GM23338 (cell line): ENCODE measurements around the gene VTCN1. TPM values are rescaled to one million over a fixed set of nuclear protein-coding genes. Genes with fewer than 3 reads are reported as not detected.

ENCODE experiments used
- ATAC-seq: fragments of 200-7000 bp; cut with Tn5 transposase; 3 replicates; pipeline ENCODE4 v1.9.1; 2020
- DNase-seq: peaks from one replicate; pipeline ENCODE4 v3.0.0-alpha.2; 2015; ENCODE audit warnings: low spot score
- H2AFZ ChIP-seq: fragments of 200-600 bp; sonication (generic); 2 replicates; pipeline ENCODE4 v1.8.0; 2016; ENCODE audit warnings: antibody characterized with exemption, mild to moderate bottlenecking, moderate library complexity
- H3F3A ChIP-seq: fragments of 200-600 bp; sonication (generic); replicated peaks from 2 replicates; pipeline ENCODE4 v1.8.0; 2017; ENCODE audit warnings: antibody characterized with exemption, mixed run types, low read depth
- H3K27ac ChIP-seq: fragments of 200-600 bp; sonication (generic); 2 replicates; pipeline ENCODE4 v1.6.1; 2016; ENCODE audit warnings: low read depth
- H3K27me3 ChIP-seq: fragments of 200-600 bp; sonication (generic); 2 replicates; pipeline ENCODE4 v1.8.0; 2016; ENCODE audit warnings: mild to moderate bottlenecking, mixed run types, moderate library complexity; ENCODE audit not compliant: insufficient read depth
- H3K36me3 ChIP-seq: fragments of 200-600 bp; sonication (generic); 2 replicates; pipeline ENCODE4 v1.8.0; 2016; ENCODE audit warnings: mild to moderate bottlenecking; ENCODE audit not compliant: insufficient read depth
- H3K4me1 ChIP-seq: fragments of 200-600 bp; sonication (generic); 2 replicates; pipeline ENCODE4 v1.8.0; 2016; ENCODE audit warnings: mild to moderate bottlenecking, moderate library complexity; ENCODE audit not compliant: insufficient read depth
- H3K4me2 ChIP-seq: fragments of 200-600 bp; sonication (generic); 2 replicates; pipeline ENCODE4 v1.7.1; 2017; ENCODE audit warnings: mixed run types
- H3K4me3 ChIP-seq: fragments of 200-600 bp; sonication (generic); 2 replicates; pipeline ENCODE4 v1.6.1; 2016; ENCODE audit warnings: mixed run types
- H3K79me2 ChIP-seq: fragments of 200-600 bp; sonication (generic); replicated peaks from 2 replicates; pipeline ENCODE4 v1.8.0; 2017; ENCODE audit warnings: mild to moderate bottlenecking; ENCODE audit not compliant: insufficient read depth
- H3K9me2 ChIP-seq: fragments of 200-600 bp; sonication (generic); 2 replicates; pipeline ENCODE4 v1.8.0; 2017; ENCODE audit not compliant: insufficient read depth
- H4K20me1 ChIP-seq: fragments of 200-600 bp; sonication (generic); replicated peaks from 2 replicates; pipeline ENCODE4 v1.8.0; 2017; ENCODE audit warnings: mild to moderate bottlenecking; ENCODE audit not compliant: insufficient read depth
- H3K27ac Mint-ChIP-seq: 2 replicates; pipeline ENCODE4 v1.8.0; 2020; ENCODE audit warnings: inconsistent platforms, mild to moderate bottlenecking, moderate library complexity, mixed read lengths
- H3K27me3 Mint-ChIP-seq: 3 replicates; pipeline ENCODE4 v1.8.0; 2022; ENCODE audit warnings: low read depth, mild to moderate bottlenecking, moderate library complexity, mixed read lengths, inconsistent platforms; ENCODE audit not compliant: insufficient read depth, poor library complexity
- H3K36me3 Mint-ChIP-seq: 3 replicates; pipeline ENCODE4 v1.8.0; 2021; ENCODE audit warnings: low read depth, mild to moderate bottlenecking, inconsistent platforms, moderate library complexity, mixed read lengths
- H3K4me1 Mint-ChIP-seq: 3 replicates; pipeline ENCODE4 v1.8.0; 2020; ENCODE audit warnings: mild to moderate bottlenecking, inconsistent platforms, mixed read lengths
- H3K4me3 Mint-ChIP-seq: 3 replicates; pipeline ENCODE4 v1.8.0; 2021; ENCODE audit warnings: moderate library complexity, mild to moderate bottlenecking, inconsistent platforms, mixed read lengths
- H3K9me3 Mint-ChIP-seq: 3 replicates; pipeline ENCODE4 v1.8.0; 2020; ENCODE audit warnings: moderate library complexity, mild to moderate bottlenecking, inconsistent platforms, mixed read lengths
- CREB1 ChIP-seq: fragments of 250-450 bp; sonication (Bioruptor Pico); IDR thresholded peaks from 2 replicates; pipeline ENCODE4 v1.5.0; 2020; ENCODE audit warnings: low read depth, mild to moderate bottlenecking, moderate library complexity
- EZH2 ChIP-seq: fragments of 200-600 bp; sonication (generic); IDR thresholded peaks from one replicate; pipeline ENCODE4 v1.8.0; 2017; ENCODE audit warnings: antibody characterized with exemption, mild to moderate bottlenecking, low read depth; ENCODE audit not compliant: unreplicated experiment
- EZH2phosphoT487 ChIP-seq: fragments of 200-600 bp; sonication (generic); IDR thresholded peaks from one replicate; pipeline ENCODE4 v1.8.1; 2018; ENCODE audit warnings: antibody characterized with exemption; ENCODE audit not compliant: unreplicated experiment
- JUNB ChIP-seq: IDR thresholded peaks from one replicate; pipeline ENCODE4 v1.6.1; 2016; ENCODE audit warnings: antibody characterized with exemption; ENCODE audit not compliant: unreplicated experiment
- NANOG ChIP-seq: IDR thresholded peaks from 2 replicates; pipeline ENCODE4 v1.6.1; 2016; ENCODE audit warnings: antibody characterized with exemption, borderline replicate concordance
- POLR2AphosphoS5 ChIP-seq: IDR thresholded peaks from 2 replicates; pipeline ENCODE4 v1.6.1; 2016; ENCODE audit warnings: antibody characterized with exemption, low read depth
- STAT1 ChIP-seq: IDR thresholded peaks from one replicate; pipeline ENCODE4 v1.6.1; 2016; ENCODE audit warnings: antibody characterized with exemption; ENCODE audit not compliant: unreplicated experiment
- ZNF331 ChIP-seq: fragments of 250-450 bp; sonication (Bioruptor Pico); IDR thresholded peaks from 2 replicates; pipeline ENCODE4 v1.5.0; 2020; ENCODE audit warnings: low read depth, mild to moderate bottlenecking, moderate library complexity
- polyA plus RNA-seq: library from polyadenylated mRNA; unstranded; fragments of >200 nt; fragmentation: Nextera tagmentation; extraction: Ambion mirVana; gene quantifications from 2 replicates; pipeline ENCODE4 v1.2.1, GENCODE V29; 2016
- total RNA-seq: library from RNA; depleted of rRNA; stranded (reverse); fragments of >200 nt; shearing (Covaris generic); gene quantifications from 2 replicates; pipeline ENCODE4 v1.2.3, GENCODE V29; 2014
- TF ChIP-seq, protein P1 (sequence below): IDR thresholded peaks from one replicate; pipeline ENCODE4 v1.6.1; 2018; ENCODE audit warnings: antibody characterized with exemption; ENCODE audit not compliant: unreplicated experiment
- TF ChIP-seq, protein P2 (sequence below): IDR thresholded peaks from 2 replicates; pipeline ENCODE4 v1.6.1; 2016; ENCODE audit warnings: antibody characterized with exemption

The VTCN1 gene
- total and polyA plus RNA-seq, 2 experiments from 2014 or later: not detected

DNA sequence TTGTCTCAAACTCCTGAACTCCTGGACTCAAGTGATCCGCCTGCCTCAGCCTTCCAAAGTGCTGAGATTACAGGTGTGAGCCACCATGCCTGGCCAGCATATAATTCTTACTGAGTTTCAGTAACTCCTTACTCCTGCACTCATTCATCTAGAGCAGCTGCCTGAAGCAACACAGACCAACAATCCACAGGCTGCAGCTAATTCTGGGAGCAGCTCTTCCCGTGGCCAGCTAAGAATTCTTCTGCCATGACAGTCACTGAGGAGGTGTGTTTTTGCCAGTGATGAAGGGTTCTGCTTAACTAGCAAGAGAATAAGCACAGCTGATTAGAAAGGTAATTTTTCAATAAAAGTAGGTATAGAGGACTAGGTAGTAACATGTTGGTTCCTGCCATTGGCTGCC is 5.4 kb downstream of the VTCN1 start (continued):
- TF ChIP-seq, protein P1, sequence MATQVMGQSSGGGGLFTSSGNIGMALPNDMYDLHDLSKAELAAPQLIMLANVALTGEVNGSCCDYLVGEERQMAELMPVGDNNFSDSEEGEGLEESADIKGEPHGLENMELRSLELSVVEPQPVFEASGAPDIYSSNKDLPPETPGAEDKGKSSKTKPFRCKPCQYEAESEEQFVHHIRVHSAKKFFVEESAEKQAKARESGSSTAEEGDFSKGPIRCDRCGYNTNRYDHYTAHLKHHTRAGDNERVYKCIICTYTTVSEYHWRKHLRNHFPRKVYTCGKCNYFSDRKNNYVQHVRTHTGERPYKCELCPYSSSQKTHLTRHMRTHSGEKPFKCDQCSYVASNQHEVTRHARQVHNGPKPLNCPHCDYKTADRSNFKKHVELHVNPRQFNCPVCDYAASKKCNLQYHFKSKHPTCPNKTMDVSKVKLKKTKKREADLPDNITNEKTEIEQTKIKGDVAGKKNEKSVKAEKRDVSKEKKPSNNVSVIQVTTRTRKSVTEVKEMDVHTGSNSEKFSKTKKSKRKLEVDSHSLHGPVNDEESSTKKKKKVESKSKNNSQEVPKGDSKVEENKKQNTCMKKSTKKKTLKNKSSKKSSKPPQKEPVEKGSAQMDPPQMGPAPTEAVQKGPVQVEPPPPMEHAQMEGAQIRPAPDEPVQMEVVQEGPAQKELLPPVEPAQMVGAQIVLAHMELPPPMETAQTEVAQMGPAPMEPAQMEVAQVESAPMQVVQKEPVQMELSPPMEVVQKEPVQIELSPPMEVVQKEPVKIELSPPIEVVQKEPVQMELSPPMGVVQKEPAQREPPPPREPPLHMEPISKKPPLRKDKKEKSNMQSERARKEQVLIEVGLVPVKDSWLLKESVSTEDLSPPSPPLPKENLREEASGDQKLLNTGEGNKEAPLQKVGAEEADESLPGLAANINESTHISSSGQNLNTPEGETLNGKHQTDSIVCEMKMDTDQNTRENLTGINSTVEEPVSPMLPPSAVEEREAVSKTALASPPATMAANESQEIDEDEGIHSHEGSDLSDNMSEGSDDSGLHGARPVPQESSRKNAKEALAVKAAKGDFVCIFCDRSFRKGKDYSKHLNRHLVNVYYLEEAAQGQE: no peak
- TF ChIP-seq, protein P2, sequence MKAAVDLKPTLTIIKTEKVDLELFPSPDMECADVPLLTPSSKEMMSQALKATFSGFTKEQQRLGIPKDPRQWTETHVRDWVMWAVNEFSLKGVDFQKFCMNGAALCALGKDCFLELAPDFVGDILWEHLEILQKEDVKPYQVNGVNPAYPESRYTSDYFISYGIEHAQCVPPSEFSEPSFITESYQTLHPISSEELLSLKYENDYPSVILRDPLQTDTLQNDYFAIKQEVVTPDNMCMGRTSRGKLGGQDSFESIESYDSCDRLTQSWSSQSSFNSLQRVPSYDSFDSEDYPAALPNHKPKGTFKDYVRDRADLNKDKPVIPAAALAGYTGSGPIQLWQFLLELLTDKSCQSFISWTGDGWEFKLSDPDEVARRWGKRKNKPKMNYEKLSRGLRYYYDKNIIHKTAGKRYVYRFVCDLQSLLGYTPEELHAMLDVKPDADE: no peak
- no peak for TF ChIP-seq EZH2
- no peak for TF ChIP-seq POLR2AphosphoS5
- TF ChIP-seq JUNB: no peak
- TF ChIP-seq STAT1: no peak

DNA sequence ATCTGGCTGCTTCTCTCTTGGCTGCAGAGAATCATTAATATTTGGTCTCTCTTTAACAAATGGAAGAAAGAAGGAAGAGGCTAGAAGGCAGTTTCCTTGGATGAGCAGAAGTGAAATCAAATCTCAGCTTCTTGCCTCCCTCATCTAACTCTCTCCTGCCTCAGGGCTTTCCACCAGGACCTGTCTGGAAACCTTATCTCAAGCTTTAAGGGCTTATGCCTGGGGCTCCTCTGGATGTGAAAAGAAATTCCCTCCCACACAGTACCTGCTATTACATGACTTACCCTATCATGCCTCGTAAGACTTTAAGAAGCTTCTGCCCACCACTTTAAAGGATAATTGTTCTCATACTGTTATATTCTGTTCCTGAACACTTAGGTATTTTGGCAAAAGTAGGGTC is 8.9 kb downstream of the VTCN1 start:
- Mint-ChIP-seq H3K9me3 (no peaks in the 10 kb centered on the region), H3K27me3 (peaks cover 4% of the 10 kb centered on the region), H3K4me3 (no peak overlapping the region), H3K4me1 (peaks cover 13% of the 10 kb centered on the region), H3K36me3 (no peaks in the 10 kb centered on the region), H3K27ac (no peak overlapping the region)
- Histone ChIP-seq H3K27ac (no peak overlapping the region), H3K4me3 (no peak overlapping the region), H3F3A (no peaks in the 10 kb centered on the region), H3K79me2 (no peaks in the 10 kb centered on the region), H3K9me2 (no peaks in the 10 kb centered on the region; the same call in 1 of the 2 replicates), H4K20me1 (no peaks in the 10 kb centered on the region), H3K4me1 (no peaks in the 10 kb centered on the region), H2AFZ (no peak overlapping the region), H3K36me3 (no peaks in the 10 kb centered on the region), H3K27me3 (no peaks in the 10 kb centered on the region), H3K4me2 (no peak overlapping the region)
- DNase-seq (no peak), ATAC-seq (no peak)
- TF ChIP-seq NANOG: no peak
- TF ChIP-seq, protein P1: no peak
- TF ChIP-seq ZNF331 (CRISPR knock-in tag): no peak
- no peak for TF ChIP-seq CREB1 (CRISPR knock-in tag)
- no peak for TF ChIP-seq STAT1
- no peak for TF ChIP-seq EZH2phosphoT487
